Lower lobe of right lung (tissue), 2 donors: ENCODE measurements around the gene SOWAHB. TPM values are rescaled to one million over a fixed set of nuclear protein-coding genes. Genes with fewer than 3 reads are reported as not detected.

ENCODE experiments used
- ATAC-seq, 2 donors: fragments of 200-7000 bp; cut with Tn5 transposase; one replicate each; pipeline ENCODE4 v1.9.1; 2020 to 2022; ENCODE audit warnings: mild to moderate bottlenecking in 2 of 2, moderate library complexity in 2 of 2
- DNase-seq: peaks from one replicate; pipeline ENCODE4 v3.0.0-alpha.2; 2020
- H3K27ac ChIP-seq: fragments of 200-600 bp; one replicate; pipeline ENCODE4 v1.8.0; 2022
- H3K27me3 ChIP-seq: fragments of 200-600 bp; one replicate; pipeline ENCODE4 v1.8.0; 2022; ENCODE audit warnings: low read depth
- H3K36me3 ChIP-seq: fragments of 200-600 bp; one replicate; pipeline ENCODE4 v1.8.0; 2022; ENCODE audit warnings: mild to moderate bottlenecking
- H3K4me1 ChIP-seq: fragments of 200-600 bp; one replicate; pipeline ENCODE4 v1.8.0; 2022
- H3K4me3 ChIP-seq: fragments of 200-600 bp; one replicate; pipeline ENCODE4 v1.8.0; 2022; ENCODE audit warnings: mild to moderate bottlenecking
- H3K9me3 ChIP-seq: fragments of 200-600 bp; one replicate; pipeline ENCODE4 v1.8.0; 2022
- intact Hi-C: fragments of 100-400 bp; cut with DNase I; formaldehyde crosslinking; loops from one replicate; pipeline ENCODE4 v1.11.0; 2022
- total RNA-seq: library from RNA; stranded (reverse); fragmentation: NEBNext Ultra II Directional; extraction: Animal tissue kit (Norgen Biotek cat#: 25700); gene quantifications from one replicate; pipeline ENCODE4 v1.2.1, GENCODE V29; 2021
- TF ChIP-seq, protein P1 (sequence below): fragments of 200-600 bp; IDR thresholded peaks from one replicate; pipeline ENCODE4 v1.8.0; 2022; ENCODE audit warnings: antibody characterized with exemption, mild to moderate bottlenecking
- donor health status: DM: no; HTN: yes; CAD: no; lungs with severe emphysema.

SOWAHB gene
- total RNA-seq, 1 donor from 2014 or later = 2.4 TPM

DNA sequence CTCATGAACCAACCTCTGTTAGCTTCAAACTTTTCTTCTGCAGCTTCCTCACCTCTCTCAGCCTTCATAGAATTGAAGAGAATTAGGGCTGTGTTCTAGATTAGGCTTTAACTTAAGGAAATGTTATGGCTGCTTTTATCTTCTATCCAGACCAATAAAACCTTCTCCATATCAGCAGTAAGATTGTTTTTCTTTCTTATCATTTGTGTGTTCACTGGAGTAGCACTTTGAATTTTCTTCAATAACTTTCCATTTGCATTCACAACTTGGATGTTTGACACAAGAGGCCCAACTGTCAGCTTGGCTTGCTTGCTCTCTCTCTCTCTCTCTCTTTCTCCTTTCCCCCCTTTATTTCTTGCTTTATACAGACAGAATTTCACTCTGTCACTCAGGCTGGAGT is 22.8 kb upstream of the SOWAHB start:
- H3K36me3 ChIP-seq = no peaks in the 10 kb centered on the region
- no peak overlapping the region for H3K27ac ChIP-seq
- ATAC-seq = no peak
- intact Hi-C loops = no loop called here
- no peaks in the 10 kb centered on the region for H3K27me3 ChIP-seq
- H3K9me3 ChIP-seq = no peaks in the 10 kb centered on the region
- TF ChIP-seq, protein P1, sequence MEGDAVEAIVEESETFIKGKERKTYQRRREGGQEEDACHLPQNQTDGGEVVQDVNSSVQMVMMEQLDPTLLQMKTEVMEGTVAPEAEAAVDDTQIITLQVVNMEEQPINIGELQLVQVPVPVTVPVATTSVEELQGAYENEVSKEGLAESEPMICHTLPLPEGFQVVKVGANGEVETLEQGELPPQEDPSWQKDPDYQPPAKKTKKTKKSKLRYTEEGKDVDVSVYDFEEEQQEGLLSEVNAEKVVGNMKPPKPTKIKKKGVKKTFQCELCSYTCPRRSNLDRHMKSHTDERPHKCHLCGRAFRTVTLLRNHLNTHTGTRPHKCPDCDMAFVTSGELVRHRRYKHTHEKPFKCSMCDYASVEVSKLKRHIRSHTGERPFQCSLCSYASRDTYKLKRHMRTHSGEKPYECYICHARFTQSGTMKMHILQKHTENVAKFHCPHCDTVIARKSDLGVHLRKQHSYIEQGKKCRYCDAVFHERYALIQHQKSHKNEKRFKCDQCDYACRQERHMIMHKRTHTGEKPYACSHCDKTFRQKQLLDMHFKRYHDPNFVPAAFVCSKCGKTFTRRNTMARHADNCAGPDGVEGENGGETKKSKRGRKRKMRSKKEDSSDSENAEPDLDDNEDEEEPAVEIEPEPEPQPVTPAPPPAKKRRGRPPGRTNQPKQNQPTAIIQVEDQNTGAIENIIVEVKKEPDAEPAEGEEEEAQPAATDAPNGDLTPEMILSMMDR = no peak
- H3K4me3 ChIP-seq = no peak overlapping the region
- no peak for DNase-seq
- no peaks in the 10 kb centered on the region for H3K4me1 ChIP-seq

GRCh38 chr4:76909711-76910110 is 11.8 kb upstream of the SOWAHB start:
- intact Hi-C loops = no loop called here
- H3K4me3 ChIP-seq = no peak overlapping the region
- no peaks in the 10 kb centered on the region for H3K9me3 ChIP-seq
- H3K27me3 ChIP-seq = no peaks in the 10 kb centered on the region
- no peaks in the 10 kb centered on the region for H3K4me1 ChIP-seq
- TF ChIP-seq, protein P1 = no peak
- no peaks in the 10 kb centered on the region for H3K36me3 ChIP-seq
- H3K27ac ChIP-seq = no peak overlapping the region
- DNase-seq (no peak), ATAC-seq (no peak)

DNA sequence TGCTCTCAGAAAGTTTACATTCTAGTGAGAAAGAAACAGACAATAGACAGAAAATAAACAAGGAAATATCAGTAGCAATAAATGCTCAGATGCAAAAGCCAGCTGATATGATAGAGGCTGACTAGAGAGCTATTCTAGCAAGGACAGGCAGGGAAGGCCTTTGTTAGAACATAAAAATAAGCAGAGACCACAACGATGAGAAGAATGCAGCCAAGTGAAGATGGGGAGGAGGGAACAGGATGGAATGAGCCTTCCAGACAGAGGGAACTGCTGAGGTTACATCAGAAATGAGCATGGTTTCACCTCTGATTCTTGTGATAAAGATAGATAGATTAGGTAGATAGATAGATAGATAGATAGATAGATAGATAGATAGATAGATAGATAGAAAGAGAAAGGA is 7.6 kb upstream of the SOWAHB start:
- no peak overlapping the region for H3K4me3 ChIP-seq

DNA sequence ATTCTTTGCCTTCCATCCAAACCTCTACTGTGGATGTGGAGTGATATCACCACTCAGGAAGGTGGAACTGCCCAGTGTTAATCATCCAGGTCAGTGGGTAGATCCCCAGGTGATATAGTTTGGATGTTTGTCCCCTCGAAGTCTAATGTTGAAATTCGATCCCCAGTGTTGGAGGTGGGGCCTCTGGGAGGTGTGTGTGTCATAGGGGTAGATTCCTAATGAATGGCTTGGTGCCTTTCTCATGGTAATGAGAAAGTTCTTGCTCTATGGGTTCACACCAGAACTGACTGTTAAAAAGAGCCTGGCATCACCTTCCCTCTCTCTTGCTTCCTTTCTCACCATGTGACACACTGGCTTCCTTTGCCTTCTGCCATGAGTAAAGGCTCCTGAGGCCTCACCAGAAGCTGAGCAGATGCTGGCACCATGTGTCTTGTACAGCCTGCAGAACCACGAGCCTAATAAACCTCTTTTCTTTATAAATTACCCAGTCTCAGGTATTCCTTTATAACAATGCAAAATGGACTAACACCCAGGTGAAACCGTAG is 6.8 kb upstream of the SOWAHB start:
- no peak overlapping the region for H3K4me3 ChIP-seq
- no peak for DNase-seq
- no peaks in the 10 kb centered on the region for H3K4me1 ChIP-seq
- ATAC-seq = no peak
- H3K9me3 ChIP-seq = no peaks in the 10 kb centered on the region
- intact Hi-C loops = no loop called here
- peaks cover 7% of the 10 kb centered on the region for H3K27me3 ChIP-seq
- TF ChIP-seq, protein P1 = no peak
- H3K27ac ChIP-seq = no peak overlapping the region
- H3K36me3 ChIP-seq = no peaks in the 10 kb centered on the region

More for the DNA sequence above, 7.6 kb upstream of the SOWAHB start:
- ATAC-seq (no peak), DNase-seq (no peak)
- intact Hi-C loops = no loop called here
- Histone ChIP-seq H3K27me3 (no peaks in the 10 kb centered on the region), H3K36me3 (no peaks in the 10 kb centered on the region), H3K27ac (no peak overlapping the region), H3K4me1 (no peaks in the 10 kb centered on the region), H3K9me3 (no peaks in the 10 kb centered on the region)
- TF ChIP-seq, protein P1 = no peak

GRCh38 chr4:76902233-76902890 is 4.4 kb upstream of the SOWAHB start:
- Histone ChIP-seq H3K36me3 (no peaks in the 10 kb centered on the region), H3K27me3 (peaks cover 23% of the 10 kb centered on the region), H3K4me3 (no peak overlapping the region), H3K27ac (no peak overlapping the region), H3K4me1 (peaks cover 8% of the 10 kb centered on the region), H3K9me3 (no peaks in the 10 kb centered on the region)
- ATAC-seq (no peak), DNase-seq (no peak)
- TF ChIP-seq, protein P1 = no peak
- intact Hi-C loops = no loop called here
